GM23248 (cell line): ENCODE measurements around the gene FMNL3. TPM values are rescaled to one million over a fixed set of nuclear protein-coding genes. Genes with fewer than 3 reads are reported as not detected.
A peak's percentile ranks its signal among the peaks of the same experiment; 100 is the strongest.

ENCODE experiments used
- DNase-seq: peaks from one replicate; pipeline ENCODE4 v3.0.0-alpha.2; 2015
- H2AFZ ChIP-seq: fragments of 200-600 bp; sonication (generic); 2 replicates; pipeline ENCODE4 v1.6.1; 2016; ENCODE audit warnings: antibody characterized with exemption
- H3F3A ChIP-seq: fragments of 200-600 bp; sonication (generic); 2 replicates; pipeline ENCODE4 v1.6.1; 2016; ENCODE audit warnings: mild to moderate bottlenecking, antibody characterized with exemption, mixed run types; ENCODE audit not compliant: insufficient read depth
- H3K27ac ChIP-seq: fragments of 200-600 bp; sonication (generic); 2 replicates; pipeline ENCODE4 v1.5.1; 2016; ENCODE audit warnings: mild to moderate bottlenecking
- H3K27me3 ChIP-seq: fragments of 200-600 bp; sonication (generic); replicated peaks from 2 replicates; pipeline ENCODE4 v1.6.1; 2016; ENCODE audit warnings: mild to moderate bottlenecking; ENCODE audit not compliant: insufficient read depth
- H3K36me3 ChIP-seq: fragments of 200-600 bp; sonication (generic); 2 replicates; pipeline ENCODE4 v1.6.1; 2016; ENCODE audit warnings: low read depth, mild to moderate bottlenecking
- H3K4me1 ChIP-seq: fragments of 200-600 bp; sonication (generic); 2 replicates; pipeline ENCODE4 v1.6.1; 2016; ENCODE audit warnings: mild to moderate bottlenecking; ENCODE audit not compliant: insufficient read depth
- H3K4me2 ChIP-seq: fragments of 200-600 bp; sonication (generic); one replicate; pipeline ENCODE4 v1.6.1; 2016; ENCODE audit warnings: mild to moderate bottlenecking; ENCODE audit not compliant: unreplicated experiment
- H3K4me3 ChIP-seq: fragments of 200-600 bp; sonication (generic); 2 replicates; pipeline ENCODE4 v1.5.1; 2016; ENCODE audit warnings: mild to moderate bottlenecking
- H3K79me2 ChIP-seq: fragments of 200-600 bp; sonication (generic); 2 replicates; pipeline ENCODE4 v1.6.1; 2016; ENCODE audit warnings: mild to moderate bottlenecking; ENCODE audit not compliant: insufficient read depth
- H3K9ac ChIP-seq: fragments of 200-600 bp; sonication (generic); 2 replicates; pipeline ENCODE4 v1.6.1; 2016; ENCODE audit warnings: mild to moderate bottlenecking
- H3K9me2 ChIP-seq: fragments of 200-600 bp; sonication (generic); 2 replicates; pipeline ENCODE4 v1.6.1; 2016; ENCODE audit warnings: mixed run types, mild to moderate bottlenecking, moderate library complexity; ENCODE audit not compliant: insufficient read depth
- H3K9me3 ChIP-seq: fragments of 200-600 bp; sonication (generic); one replicate; pipeline ENCODE4 v1.6.1; 2017; ENCODE audit warnings: low read depth
- H4K20me1 ChIP-seq: fragments of 200-600 bp; sonication (generic); 2 replicates; pipeline ENCODE4 v1.6.0; 2016; ENCODE audit not compliant: insufficient read depth
- EZH2 ChIP-seq: fragments of 200-600 bp; sonication (generic); IDR thresholded peaks from 2 replicates; pipeline ENCODE4 v1.6.1; 2018; ENCODE audit warnings: antibody characterized with exemption, mild to moderate bottlenecking; ENCODE audit not compliant: insufficient read depth, poor library complexity, severe bottlenecking
- EZH2phosphoT487 ChIP-seq: fragments of 200-600 bp; sonication (generic); IDR thresholded peaks from 2 replicates; pipeline ENCODE4 v1.6.1; 2018; ENCODE audit warnings: antibody characterized with exemption, moderate library complexity, mild to moderate bottlenecking, low read depth; ENCODE audit not compliant: insufficient read depth
- WGBS, 2 experiments: methylation state at CpG; one replicate each; pipeline ENCODE4 v1.1.6; 2015 to 2017; ENCODE audit warnings: low lambda C conversion rate in 2 of 2, low coverage in 1 of 2; ENCODE audit errors: missing lambda C conversion rate in 2 of 2; 5-methylcytosine and 5-hydroxymethylcytosine counted together
- in situ Hi-C: fragments of 300-500 bp; cut with MboI; formaldehyde crosslinking; loops from 2 replicates; pipeline ENCODE4 v1.15.0; 2020
- polyA plus RNA-seq: library from polyadenylated mRNA; unstranded; fragments of >200 nt; fragmentation: Nextera tagmentation; extraction: Ambion mirVana; gene quantifications from 2 replicates; pipeline ENCODE4 v1.2.1, GENCODE V29; 2016
- total RNA-seq: library from RNA; depleted of rRNA; stranded (reverse); fragments of >200 nt; shearing (Covaris generic); gene quantifications from 2 replicates; pipeline ENCODE4 v1.2.3, GENCODE V29; 2014

Gene FMNL3
- total and polyA plus RNA-seq, 2 experiments from 2014 or later, result 7.9 to 24.0 TPM

DNA sequence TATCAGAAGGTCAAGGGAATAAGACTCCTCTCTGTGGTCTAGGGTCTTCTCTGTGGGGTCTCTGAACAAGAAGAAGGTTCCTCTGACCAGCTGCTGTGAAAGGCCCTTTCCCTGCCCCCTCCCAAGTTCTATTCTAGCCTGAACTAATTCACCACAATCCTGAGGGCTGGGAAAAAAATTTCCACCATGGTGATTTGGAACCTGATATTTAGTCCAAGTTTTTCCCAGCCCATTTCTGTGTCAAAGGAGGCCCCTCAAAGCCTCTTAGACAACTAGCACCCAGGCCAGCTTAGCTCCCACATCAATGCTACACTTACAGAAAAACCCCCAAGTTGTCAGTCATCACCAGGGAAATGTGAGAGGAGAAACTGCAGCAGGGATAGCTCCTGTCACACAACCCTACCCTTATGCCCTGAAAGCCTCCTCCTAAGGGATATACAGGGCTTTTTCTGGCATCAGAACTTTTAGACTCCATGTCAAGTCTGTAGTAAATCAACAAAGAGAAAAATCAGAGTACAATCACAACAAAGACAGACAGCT, 4.5 kb downstream of the FMNL3 start:
- no peaks in the 10 kb centered on the region for H3K27me3 ChIP-seq
- H2AFZ ChIP-seq, result no peak overlapping the region
- no peak for DNase-seq
- no peaks in the 10 kb centered on the region for H3K9me2 ChIP-seq
- TF ChIP-seq EZH2phosphoT487, result no peak
- TF ChIP-seq EZH2, result no peak
- no peaks in the 10 kb centered on the region for H3K9me3 ChIP-seq
- peaks cover 62% of the 10 kb centered on the region for H3F3A ChIP-seq
- peaks cover 86% of the 10 kb centered on the region for H3K79me2 ChIP-seq
- H3K36me3 ChIP-seq, result no peaks in the 10 kb centered on the region
- H3K9ac ChIP-seq, result no peak overlapping the region
- H3K4me1 ChIP-seq, result peaks cover 62% of the 10 kb centered on the region
- H3K4me2 ChIP-seq, result no peak overlapping the region
- H3K27ac ChIP-seq, result peak overlapping the region; percentile 76; the same call in 1 of the 2 replicates
- no peak overlapping the region for H3K4me3 ChIP-seq
- H4K20me1 ChIP-seq, result no peaks in the 10 kb centered on the region
- in situ Hi-C loops, result no loop called here

DNA sequence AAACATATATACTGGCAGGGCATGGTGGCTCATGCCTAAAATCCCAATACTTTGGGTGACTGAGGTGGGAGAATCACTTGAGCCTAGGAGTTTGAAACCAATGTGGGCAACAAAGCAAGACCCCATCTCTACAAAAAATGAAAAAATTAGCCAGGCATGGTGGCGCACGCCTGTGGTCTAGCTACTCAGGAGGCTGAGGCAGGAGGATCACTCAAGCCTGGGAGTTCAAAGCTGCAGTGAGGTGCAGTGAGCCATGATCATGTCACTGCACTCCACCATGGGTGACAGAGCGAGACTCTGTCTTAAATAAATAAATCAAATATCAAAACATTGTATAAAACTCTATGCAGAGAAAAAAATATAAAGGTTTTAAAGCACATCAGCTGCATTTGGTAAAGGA, 5.2 kb downstream of the FMNL3 start:
- Histone ChIP-seq H3F3A (peaks cover 64% of the 10 kb centered on the region), H3K4me2 (no peak overlapping the region), H3K9me3 (no peaks in the 10 kb centered on the region), H3K4me1 (peaks cover 62% of the 10 kb centered on the region), H3K36me3 (no peaks in the 10 kb centered on the region), H3K9me2 (no peaks in the 10 kb centered on the region), H3K27ac (no peak overlapping the region), H3K4me3 (no peak overlapping the region), H4K20me1 (no peaks in the 10 kb centered on the region), H3K79me2 (peaks cover 93% of the 10 kb centered on the region), H3K9ac (no peak overlapping the region), H2AFZ (no peak overlapping the region), H3K27me3 (no peaks in the 10 kb centered on the region)
- 89 to 95% methylated on average over 3 of the region's 3 CpGs for WGBS, 2 experiments
- no peak for DNase-seq
- TF ChIP-seq EZH2, result no peak
- no peak for TF ChIP-seq EZH2phosphoT487
- in situ Hi-C loops, result no loop called here

DNA sequence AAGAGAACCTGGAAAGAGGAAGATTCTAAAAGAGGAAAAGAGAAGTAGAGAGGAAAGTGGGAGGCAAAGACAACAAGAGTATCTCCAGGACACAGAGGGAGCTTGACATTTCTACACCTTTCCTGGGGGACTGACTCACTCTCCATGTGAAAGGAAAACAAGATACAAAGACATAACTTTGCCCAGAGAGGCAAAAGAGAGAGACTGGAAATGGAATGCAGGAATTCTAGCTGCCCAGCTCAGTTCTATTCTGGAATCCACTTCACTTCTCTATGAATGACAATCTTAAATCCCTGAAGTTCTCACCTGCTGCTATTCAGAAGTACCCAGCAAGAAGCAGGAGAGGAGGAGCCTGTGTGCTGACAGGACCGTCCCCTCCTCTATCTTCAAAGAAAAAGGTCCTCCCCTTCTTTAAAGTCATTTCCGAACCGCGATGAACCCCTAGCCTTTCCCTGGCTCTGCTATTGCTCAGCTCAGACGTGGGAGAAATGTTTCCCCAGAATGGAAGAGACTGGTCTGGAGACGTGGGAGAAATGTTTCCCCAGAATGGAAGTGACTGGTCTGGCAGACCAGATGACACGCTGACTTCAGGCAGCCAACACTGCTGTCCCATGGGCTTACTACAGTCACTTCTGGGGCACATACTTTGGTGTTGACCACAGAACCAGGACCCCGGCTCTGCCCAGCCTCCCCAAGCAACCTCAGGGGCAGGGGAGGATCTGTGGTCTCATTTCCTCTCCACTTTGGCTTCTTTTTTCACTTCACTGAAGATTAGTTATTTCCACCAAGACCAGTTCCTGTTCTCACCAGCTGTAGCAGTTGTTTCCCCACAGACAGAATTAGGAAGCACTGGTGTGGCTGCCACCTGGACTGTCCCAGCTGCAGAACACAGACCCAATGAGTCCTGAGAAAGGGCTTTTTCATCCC, 8.3 kb downstream of the FMNL3 start:
- Histone ChIP-seq H4K20me1 (no peaks in the 10 kb centered on the region), H3K36me3 (no peaks in the 10 kb centered on the region), H3K27ac (peak overlapping the region; percentile 86), H3K4me1 (peaks cover 46% of the 10 kb centered on the region), H3K4me2 (peak overlapping the region; percentile 50), H3F3A (peaks cover 43% of the 10 kb centered on the region), H3K79me2 (peaks cover 96% of the 10 kb centered on the region), H3K9me3 (no peaks in the 10 kb centered on the region), H2AFZ (no peak overlapping the region), H3K9me2 (no peaks in the 10 kb centered on the region), H3K4me3 (peak overlapping the region; percentile 32; the same call in 1 of the 2 replicates), H3K27me3 (no peaks in the 10 kb centered on the region), H3K9ac (peak overlapping the region; percentile 66)
- WGBS, 2 experiments, result 45 to 49% methylated on average over 8 of the region's 8 CpGs
- in situ Hi-C loops, result no loop called here
- DNase-seq, result peak; percentile 78
- TF ChIP-seq EZH2 (no peak), EZH2phosphoT487 (no peak)

GRCh38 chr12:49697808-49698207, 9.4 kb downstream of the FMNL3 start:
- TF ChIP-seq EZH2 (no peak), EZH2phosphoT487 (no peak)
- Histone ChIP-seq H4K20me1 (no peaks in the 10 kb centered on the region), H3K36me3 (no peaks in the 10 kb centered on the region), H3K4me2 (no peak overlapping the region), H3K9me2 (no peaks in the 10 kb centered on the region), H3K79me2 (peaks cover 96% of the 10 kb centered on the region), H2AFZ (no peak overlapping the region), H3K9me3 (no peaks in the 10 kb centered on the region), H3K27ac (peak overlapping the region; percentile 86; the same call in 1 of the 2 replicates), H3K9ac (no peak overlapping the region), H3K4me3 (no peak overlapping the region), H3F3A (peaks cover 34% of the 10 kb centered on the region), H3K4me1 (peaks cover 36% of the 10 kb centered on the region), H3K27me3 (no peaks in the 10 kb centered on the region)
- in situ Hi-C loops, result no loop called here
- no peak for DNase-seq
- WGBS, 2 experiments, result 96 to 97% methylated on average over 4 of the region's 4 CpGs
